Neutrophil (primary cell): ENCODE data around the gene CALHM2.
"Not testable (repeated sequence)": the region's sequence is repeated elsewhere in the genome, so short reads cannot be mapped to it uniquely, and the experiment has no call there.

Experiments used
- H3K27ac ChIP-seq: fragments of 200-600 bp; sonication (generic); 2 replicates; pipeline ENCODE4 v1.5.1; 2016; ENCODE audit warnings: mild to moderate bottlenecking, moderate library complexity
- H3K27me3 ChIP-seq: fragments of 200-600 bp; sonication (generic); 2 replicates; pipeline ENCODE4 v1.6.0; 2016; ENCODE audit warnings: mild to moderate bottlenecking
- H3K36me3 ChIP-seq: fragments of 200-600 bp; sonication (generic); 2 replicates; pipeline ENCODE4 v1.5.1; 2017
- H3K4me1 ChIP-seq, 2 experiments: fragments of 200-600 bp in 1 of 2; sonication (generic) in 1 of 2; 1 replicate in 1 of 2; 2 replicates in 1 of 2; pipeline versions ENCODE4 v1.5.1 to v1.6.1; 2013 to 2016; ENCODE audit warnings: low read depth in 1 of 2, low read length in 1 of 2, mild to moderate bottlenecking in 1 of 2, moderate library complexity in 1 of 2; ENCODE audit not compliant: control insufficient read depth in 1 of 2, insufficient read depth in 1 of 2
- H3K4me3 ChIP-seq, 2 experiments: fragments of 200-600 bp in 1 of 2; sonication (generic) in 1 of 2; 1 replicate in 1 of 2; 2 replicates in 1 of 2; pipeline ENCODE4 v1.5.1; 2013 to 2016; ENCODE audit warnings: low read depth in 1 of 2, low read length in 1 of 2, mild to moderate bottlenecking in 1 of 2, moderate library complexity in 1 of 2
- H3K9me3 ChIP-seq: fragments of 200-600 bp; sonication (generic); 2 replicates; pipeline ENCODE4 v1.5.1; 2016
- CTCF ChIP-seq: fragments of 200-600 bp; sonication (generic); IDR thresholded peaks from 2 replicates; pipeline ENCODE4 v1.5.1; 2016; ENCODE audit warnings: antibody characterized with exemption

Gene CALHM2

GRCh38 chr10:103427866-103428265, 24.3 kb downstream of the CALHM2 start:
- no peaks in the 10 kb centered on the region for H3K27me3 ChIP-seq
- H3K9me3 ChIP-seq, result no peaks in the 10 kb centered on the region
- H3K4me3 ChIP-seq, result no peak overlapping the region
- H3K27ac ChIP-seq, result no peak overlapping the region
- H3K4me1 ChIP-seq, result peaks cover 6 to 18% of the 10 kb centered on the region in 2 experiments
- no peak for TF ChIP-seq CTCF
- peaks cover 29% of the 10 kb centered on the region for H3K36me3 ChIP-seq

GRCh38 chr10:103423748-103424147, 28.4 kb downstream of the CALHM2 start:
- Histone ChIP-seq H3K27ac (no peak overlapping the region), H3K36me3 (peaks cover 62% of the 10 kb centered on the region), H3K4me3 (no peak overlapping the region), H3K27me3 (no peaks in the 10 kb centered on the region), H3K9me3 (no peaks in the 10 kb centered on the region), H3K4me1 (peaks cover 0 to 3% of the 10 kb centered on the region in 2 experiments)
- TF ChIP-seq CTCF, result no peak

GRCh38 chr10:103419101-103419500, 33.1 kb downstream of the CALHM2 start:
- H3K27ac ChIP-seq, result no peak overlapping the region
- H3K27me3 ChIP-seq, result no peaks in the 10 kb centered on the region
- H3K9me3 ChIP-seq, result no peaks in the 10 kb centered on the region
- no peaks in the 10 kb centered on the region for H3K4me1 ChIP-seq
- no peak for TF ChIP-seq CTCF
- no peak overlapping the region for H3K4me3 ChIP-seq
- H3K36me3 ChIP-seq, result peaks cover 89% of the 10 kb centered on the region

GRCh38 chr10:103417601-103418000, 34.6 kb downstream of the CALHM2 start:
- Histone ChIP-seq H3K4me1 (no peaks in the 10 kb centered on the region), H3K27ac (no peak overlapping the region), H3K4me3 (no peak overlapping the region), H3K9me3 (no peaks in the 10 kb centered on the region), H3K27me3 (no peaks in the 10 kb centered on the region), H3K36me3 (peaks cover 89% of the 10 kb centered on the region)
- no peak for TF ChIP-seq CTCF

- not testable (repeated sequence) for H3K27me3 ChIP-seq, H3K9me3 ChIP-seq, H3K4me1 ChIP-seq, H3K27ac ChIP-seq, H3K4me3 ChIP-seq
- H3K36me3 ChIP-seq, result peaks cover 89% of the 10 kb centered on the region
Measured at GRCh38 chr10:103417148-103417469, 35.1 kb downstream of the CALHM2 start.

GRCh38 chr10:103416436-103417147, 35.6 kb downstream of the CALHM2 start:
- Histone ChIP-seq H3K9me3 (no peaks in the 10 kb centered on the region), H3K36me3 (peaks cover 91% of the 10 kb centered on the region), H3K27ac (no peak overlapping the region), H3K4me1 (no peaks in the 10 kb centered on the region), H3K4me3 (no peak overlapping the region), H3K27me3 (no peaks in the 10 kb centered on the region)
- no peak for TF ChIP-seq CTCF
